Stimulated activated CD8-positive, alpha-beta memory T cell treated with anti-CD3 and anti-CD28 coated beads, Interleukin-4, amount 100 ng/mL, for 1 hour (primary cell): ENCODE measurements around the gene PRRX2.
"Not testable (repeated sequence)": the region's sequence is repeated elsewhere in the genome, so short reads cannot be mapped to it uniquely, and the experiment has no call there.

Experiments used
- DNase-seq, 2 donors: peaks; one replicate each; pipeline ENCODE4 v3.0.0-alpha.2; 2020; ENCODE audit warnings: low read depth in 2 of 2, low spot score in 1 of 2

PRRX2 gene

DNA sequence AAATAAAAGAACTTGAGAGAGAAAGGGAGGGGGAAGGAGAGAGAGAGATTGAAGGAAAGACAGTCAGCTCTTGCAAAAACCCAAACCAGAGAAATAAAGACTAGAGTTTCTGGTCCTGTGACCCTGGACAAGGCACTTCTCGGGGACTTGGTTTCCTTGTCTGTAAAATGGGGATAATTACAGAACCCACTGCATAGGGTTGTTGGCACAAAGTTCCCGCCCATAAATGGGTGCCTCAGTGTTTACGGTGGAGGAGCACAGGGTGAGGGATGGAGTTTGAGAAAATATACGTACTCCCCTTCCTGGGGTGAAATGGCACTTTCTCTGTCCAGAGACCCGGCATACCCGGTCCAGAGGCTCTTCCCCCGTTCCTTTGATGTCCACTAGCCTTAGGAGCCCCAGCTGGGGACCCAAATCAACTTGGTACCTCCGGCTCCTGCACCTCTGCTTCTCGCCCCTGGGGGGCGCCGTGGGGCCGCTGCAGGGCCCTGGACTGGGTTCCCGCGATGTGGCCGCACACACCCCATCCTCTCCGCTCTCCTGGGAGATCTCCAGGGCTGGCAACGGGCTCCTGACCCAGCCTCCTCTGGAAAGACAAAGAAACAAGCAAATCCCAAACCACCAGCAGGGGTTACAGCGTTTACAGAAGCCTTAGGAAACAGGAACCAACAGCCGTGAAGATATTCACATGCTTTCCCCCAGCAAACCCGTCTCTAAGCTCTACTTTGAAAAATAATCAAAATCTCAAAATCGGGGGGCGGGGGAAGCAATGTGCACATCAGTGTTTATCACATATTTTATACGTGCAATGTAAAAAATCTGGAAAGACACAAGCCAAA is 61.1 kb downstream of the PRRX2 start:
- peak; percentile 18 to 25 for DNase-seq

DNA sequence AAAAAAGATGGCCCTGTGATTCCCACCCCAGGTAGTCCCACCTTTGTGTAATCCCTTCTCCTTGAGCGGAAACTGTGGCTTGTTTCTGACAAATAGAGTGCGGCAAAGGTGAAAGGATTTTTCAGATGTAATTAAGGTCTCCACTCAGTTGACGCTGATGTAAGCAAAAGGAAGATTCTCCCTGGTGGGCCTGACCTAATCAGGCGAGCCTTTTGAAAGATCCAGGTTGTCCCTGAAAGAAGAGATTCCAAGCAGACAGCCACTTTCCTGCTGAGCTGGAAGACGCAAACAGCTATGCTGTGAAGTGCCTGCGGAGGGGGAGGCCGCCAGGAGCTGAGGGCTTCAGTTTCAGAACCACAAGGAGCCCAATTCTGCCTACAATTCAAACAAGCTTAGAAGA is 63.3 kb downstream of the PRRX2 start:
- no peak for DNase-seq

DNA sequence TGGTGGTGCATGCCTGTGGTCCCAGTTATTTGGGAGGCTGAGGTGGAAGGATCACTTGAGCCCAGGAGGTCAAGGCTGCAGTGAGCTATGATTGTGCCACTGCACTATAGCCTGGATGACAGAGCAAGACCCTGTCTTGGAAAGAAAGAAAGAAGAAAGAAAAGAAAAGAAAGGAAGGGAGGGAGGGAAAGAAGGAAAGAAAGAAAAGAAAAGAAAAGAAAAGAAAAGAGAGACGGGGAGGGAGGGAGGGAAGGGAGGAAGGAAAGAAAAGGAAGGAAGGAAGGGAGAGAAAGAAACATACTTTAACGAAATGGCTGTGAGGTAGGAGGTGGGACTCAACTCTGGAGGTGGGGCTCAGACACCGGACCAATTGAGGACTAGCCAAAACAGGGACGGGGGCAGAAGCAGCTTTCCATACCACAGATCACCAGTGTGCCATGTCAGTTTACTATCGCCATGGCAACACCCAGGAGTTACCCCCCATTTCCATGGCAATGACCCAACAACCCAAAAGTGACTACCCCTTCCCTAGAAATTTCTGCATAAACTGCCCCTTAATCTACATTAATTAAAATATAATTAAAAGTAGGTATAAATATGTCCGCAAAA is 66.1 kb downstream of the PRRX2 start:
- DNase-seq: no peak

DNA sequence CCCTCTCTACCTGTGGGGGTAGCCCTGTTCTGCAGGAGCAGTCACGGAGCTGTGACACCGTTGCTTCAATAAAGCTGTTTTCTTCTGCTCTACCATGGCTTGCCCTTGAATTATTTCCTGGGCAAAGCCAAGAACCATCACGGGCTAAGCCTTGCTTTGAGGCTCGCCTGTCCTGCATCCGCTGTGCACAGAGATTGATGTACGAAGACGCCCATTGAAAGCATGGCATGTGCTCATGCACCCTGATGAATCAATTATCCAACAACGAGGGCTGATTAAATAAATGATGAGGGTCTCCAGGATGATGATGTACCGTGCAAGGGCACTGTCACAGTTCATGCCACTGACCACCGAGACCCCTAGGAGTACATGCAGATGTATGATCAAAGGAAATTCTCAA is 66.7 kb downstream of the PRRX2 start:
- no peak for DNase-seq

DNA sequence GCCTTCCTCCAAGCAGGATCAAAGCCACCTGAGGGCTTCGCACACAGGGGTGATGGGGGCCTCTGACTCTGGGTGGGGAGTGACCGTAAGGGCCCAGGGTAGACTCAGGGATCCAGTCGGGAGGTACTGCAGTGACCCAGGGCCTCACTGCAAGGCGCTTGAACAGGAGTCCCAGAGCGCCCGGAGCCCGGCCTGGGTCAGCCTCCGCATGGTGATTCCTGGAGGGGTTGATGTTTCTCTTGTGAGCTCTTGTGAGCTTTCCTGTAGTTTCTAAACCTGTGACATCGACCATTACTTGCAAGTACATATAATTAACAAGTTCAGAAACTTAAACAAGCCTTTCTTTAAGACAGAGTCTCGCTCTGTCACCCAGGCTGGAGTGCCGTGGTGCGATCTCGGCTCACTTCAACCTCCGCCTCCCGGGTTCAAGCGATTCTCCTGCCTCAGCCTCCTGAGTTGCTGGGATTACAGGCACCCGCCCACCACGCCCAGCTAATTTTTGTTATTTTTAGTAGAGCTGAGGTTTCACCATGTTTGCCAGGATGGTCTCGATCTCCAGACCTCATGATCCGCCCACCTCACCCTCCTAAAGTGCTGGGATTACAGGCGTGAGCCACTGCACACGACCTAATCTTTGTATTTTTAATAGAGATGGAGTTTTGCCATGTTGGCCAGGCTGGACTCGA is 67.6 kb downstream of the PRRX2 start:
- no peak for DNase-seq

DNA sequence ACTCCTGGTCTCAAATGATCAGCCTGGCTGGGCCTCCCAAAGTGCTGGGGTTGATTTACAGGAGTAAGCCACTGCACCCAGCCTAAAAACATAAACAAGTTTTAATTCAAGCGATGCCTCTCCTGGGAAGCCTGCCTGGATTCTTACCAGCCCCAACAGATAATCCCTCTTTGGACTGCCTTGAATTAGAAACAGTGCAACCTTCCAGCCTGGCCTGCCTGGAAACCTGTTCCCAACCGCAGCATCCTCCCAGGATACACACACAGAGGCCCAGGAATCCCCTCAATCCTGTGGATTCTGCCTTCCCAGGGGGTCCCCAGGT is 68.1 kb downstream of the PRRX2 start:
- no peak for DNase-seq

DNA sequence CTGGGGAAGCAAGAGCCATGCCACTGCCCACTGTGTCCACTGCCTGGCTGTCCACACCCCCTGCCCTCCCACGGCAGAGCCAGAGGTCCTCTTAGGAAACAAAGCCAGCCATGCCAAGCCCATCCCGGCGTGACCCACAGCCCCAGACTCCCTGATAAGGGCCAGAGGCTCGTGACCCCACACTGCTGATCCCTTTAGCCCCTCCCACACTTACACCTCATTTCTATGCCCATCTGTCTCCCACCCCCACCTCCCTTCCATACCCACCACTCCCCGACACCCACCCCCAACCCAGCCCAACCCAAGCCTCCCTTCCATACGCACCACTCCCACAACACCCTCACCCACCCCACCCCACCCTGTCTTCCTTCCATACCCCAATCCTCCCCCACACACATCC is 70.1 kb downstream of the PRRX2 start:
- no peak for DNase-seq

DNA sequence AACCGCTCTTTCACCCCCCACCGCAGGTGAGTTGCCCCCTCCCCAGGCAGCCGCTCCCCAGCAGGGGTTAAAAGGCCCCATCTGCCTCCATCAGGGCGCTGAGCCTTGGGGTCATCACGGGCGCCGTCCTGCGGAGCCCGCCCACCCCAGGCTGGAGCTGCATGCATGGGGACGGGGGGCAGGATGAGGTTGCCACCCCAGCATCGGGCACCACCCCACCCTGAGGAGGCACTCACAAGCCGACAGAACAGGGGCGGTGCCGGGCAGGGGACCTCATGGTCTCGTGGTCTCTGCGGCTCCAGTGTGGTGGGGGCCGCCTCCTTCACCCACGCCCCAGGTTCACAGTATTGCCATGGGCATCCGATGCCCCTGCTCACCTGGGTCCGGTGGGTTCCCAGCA is 70.9 kb downstream of the PRRX2 start:
- no peak for DNase-seq

DNA sequence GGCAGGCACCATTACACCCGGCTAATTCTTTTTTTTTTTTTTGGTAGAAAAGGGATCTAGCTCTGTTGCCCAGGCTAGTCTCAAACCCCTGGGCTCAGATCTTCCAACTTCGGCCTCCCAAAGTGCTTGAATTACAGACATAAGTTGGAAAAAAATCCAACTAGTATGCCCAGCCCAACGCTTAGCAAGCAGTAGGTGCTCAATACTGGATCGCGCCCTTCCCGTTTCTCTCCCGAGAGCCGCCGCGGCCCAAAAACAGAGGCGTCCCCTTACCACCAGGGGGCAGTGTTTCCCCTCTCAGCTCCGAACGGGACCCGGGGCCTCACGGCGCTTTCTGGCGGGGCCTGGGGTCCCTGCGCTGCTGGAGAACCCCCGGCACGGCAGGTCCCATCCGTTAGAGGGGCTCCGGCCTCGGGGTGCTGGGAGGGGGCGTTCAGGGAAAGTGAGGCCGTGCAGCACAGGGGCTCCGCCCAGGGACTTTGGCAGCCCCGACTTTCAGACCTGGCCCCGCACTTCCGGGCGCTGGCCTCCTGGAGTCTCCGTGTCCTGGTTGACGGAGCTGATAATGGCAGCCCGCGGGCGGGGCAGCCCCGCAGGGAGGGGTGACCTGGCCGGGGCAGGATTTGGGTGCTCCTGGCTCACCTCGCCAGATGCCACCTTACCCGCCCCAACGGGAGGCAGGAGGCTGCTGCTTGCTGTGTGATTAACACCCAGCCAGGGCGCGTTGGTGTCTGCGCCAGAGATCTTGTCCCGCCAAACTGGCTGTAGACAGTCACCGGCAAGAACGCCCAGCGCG is 72.2 kb downstream of the PRRX2 start:
- DNase-seq: peak; percentile 75 to 80

DNA sequence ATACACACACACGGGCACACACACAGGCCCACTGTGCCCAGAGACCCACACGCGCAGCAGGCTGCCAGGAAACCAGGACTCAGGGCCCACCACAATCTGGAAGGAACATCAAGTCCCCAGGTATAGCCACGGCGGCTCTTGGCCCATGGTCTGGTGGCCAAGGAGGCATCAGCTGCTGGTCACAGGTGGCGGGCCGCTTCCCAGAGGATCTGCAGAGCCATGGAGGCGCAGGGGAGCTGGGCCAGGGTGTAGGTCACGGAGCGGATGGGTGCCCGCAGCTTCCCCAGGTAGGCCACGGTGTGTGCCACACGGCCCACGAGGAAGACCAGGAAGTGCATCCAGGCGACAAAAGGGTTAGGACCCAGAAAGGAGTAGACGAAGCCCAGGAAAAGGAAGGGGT is 74.0 kb downstream of the PRRX2 start:
- no peak for DNase-seq

DNA sequence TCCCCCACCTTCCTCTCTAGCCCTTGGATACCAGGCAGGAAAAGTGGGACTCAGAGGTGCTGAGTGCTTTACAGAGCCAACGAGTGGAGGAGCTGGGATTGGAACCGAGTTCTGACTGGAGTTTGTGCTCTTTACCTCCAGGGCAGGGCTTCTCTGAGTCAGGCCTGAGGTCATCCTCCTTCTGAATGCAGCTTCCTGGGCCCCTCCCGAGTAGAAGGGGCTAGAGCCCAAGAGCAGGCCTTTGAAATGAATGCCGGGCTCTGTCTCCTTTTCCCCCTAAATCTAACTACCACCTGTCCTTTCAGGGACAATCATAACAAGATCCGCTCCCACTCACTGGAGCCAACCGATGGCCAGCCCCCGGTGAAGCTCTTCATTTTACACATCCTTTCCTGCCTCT is 74.7 kb downstream of the PRRX2 start:
- DNase-seq: no peak

DNA sequence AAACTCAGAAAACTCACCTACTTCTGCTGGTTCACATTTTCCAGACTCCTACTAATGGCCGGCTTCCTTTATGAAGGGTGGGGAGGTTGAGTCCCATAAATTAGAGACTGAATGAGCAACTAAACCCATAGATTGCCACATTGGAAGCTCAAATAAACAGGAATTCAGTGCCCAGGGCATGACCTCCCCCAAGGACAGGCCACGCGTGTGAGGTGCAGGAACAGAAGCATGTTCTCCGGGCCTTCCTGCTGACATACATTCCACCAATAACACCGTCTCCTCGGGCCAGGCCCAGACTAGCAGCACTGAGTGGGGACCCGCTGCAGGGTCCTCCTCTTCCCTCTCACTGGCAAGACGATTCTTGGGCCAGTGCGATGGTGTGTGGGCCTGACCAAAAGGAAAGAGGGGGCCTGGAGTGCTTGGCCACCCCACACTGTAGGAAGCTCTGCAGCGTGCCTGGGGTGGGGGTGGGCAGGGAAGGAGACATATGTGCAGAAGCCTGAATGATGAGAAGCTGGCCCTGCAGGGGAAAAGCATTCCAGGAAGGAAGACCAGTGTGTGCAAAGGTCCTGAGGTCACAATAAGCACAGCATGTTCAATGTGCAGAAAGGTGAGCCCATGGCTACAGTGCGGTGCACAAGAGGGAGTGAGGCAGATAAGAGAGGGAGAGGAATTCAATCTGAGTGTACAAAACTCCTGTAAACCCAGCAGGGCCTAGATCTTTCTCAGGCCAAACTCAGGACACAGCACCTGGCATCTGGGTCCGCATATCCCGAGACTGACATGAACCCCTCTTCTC is 75.4 kb downstream of the PRRX2 start:
- no peak for DNase-seq

DNA sequence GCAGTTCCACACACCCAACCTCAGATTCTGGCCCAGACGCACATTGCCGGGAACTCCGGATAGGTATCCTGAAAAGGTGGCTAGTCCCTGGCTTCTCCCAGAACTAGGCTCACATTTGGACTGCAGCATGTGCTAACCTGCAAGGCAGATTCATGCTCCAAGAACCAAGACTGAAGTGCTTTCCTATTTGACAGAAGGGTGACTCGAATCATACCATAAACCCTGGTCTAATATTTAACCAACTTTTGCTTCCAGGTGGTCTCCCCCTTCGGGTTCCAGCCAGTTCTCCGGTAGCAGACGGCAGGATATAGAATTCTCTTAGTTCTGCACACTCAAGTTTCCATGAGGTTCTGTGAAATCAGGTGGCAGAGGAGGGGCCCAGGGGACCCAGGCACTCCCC is 79.8 kb downstream of the PRRX2 start:
- no peak for DNase-seq

DNA sequence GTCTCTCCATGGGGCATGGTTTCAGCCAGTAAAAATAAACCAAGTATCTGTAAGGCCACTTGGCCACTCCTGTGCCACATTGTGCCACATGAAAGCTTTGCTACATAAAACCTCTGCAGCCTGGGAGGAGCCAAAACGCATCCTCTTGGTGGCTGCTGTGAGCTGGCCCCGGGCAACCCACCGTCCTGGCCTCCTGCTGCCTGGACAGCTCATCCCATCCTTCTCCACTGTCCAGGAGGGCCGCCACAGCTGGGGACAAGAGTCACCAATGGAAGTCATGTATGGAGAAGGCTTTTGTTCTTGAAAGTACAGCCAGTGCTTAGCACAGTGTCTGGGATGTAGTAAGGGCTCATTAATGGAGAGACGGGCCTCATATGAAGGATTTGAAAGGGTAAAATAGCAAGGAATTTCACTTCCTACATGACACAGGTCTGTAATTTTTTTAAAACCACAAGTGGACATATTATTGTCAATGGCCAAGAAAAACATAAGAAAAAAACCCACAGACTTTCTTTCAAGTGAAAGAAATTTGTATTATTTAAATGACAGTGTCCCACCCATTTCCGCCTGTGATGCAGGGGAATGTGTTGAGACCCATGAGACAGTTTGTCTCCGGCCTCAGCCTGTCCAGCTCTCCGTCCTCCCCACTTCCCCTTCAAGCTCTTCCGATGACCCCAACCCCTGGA is 80.8 kb downstream of the PRRX2 start:
- DNase-seq: no peak

DNA sequence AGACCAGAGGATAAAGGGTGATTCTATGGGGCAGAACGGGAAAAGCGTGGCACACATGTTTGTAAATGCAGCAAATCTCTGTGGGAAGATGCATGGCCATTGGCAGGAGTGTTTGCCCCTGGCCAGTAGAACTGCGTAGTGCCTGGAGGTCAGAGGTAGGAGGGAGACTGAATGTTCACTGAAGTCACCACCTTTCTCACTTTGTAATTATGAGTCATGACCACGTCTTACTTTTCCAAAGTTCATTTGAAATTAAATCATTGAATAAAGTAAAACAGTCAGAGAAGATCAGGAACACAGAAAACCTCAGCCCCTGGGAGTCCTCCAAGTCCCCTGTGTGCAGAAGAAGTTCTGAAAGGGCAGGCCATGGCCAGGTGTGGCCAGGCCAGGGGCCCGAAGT is 82.8 kb downstream of the PRRX2 start:
- no peak for DNase-seq

DNA sequence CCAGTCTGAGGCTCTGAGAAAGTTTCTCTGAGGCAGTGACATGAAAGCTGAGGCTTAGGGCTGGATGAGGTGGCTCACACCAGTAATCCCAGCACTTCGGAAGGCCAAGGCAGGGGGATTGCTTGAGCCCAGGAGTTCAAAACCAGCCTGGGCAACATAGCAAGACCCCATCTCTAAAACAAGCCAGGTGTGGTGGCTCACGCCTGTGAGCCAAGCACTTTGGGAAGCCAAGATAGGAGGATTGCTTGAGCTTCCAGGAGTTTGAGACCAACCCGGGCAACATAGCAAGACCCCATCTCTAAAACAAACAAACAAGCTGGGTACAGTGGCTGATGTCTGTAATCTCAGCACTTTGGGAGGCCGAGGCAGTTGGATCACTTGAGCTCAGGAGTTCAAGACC is 83.6 kb downstream of the PRRX2 start:
- DNase-seq: not testable (repeated sequence)

DNA sequence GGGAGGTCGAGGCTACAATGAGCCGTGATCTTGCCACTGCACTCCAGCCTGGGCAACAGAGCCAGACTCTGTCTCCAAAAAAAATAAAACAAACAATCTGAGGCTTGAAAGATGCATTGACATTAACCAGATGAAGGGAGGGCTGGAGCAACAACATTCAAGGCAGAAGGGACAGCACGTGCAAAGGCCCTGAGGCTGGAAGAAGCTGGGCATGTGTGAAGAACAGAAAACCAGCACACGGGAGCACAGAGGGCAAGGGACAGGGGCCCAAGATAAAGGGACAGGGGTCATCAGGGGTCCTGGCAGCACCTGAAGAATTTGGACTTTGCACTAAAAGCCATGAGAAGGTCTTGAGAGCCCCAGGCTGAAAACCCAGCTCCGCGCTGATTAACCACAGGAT is 84.1 kb downstream of the PRRX2 start:
- DNase-seq: no peak

DNA sequence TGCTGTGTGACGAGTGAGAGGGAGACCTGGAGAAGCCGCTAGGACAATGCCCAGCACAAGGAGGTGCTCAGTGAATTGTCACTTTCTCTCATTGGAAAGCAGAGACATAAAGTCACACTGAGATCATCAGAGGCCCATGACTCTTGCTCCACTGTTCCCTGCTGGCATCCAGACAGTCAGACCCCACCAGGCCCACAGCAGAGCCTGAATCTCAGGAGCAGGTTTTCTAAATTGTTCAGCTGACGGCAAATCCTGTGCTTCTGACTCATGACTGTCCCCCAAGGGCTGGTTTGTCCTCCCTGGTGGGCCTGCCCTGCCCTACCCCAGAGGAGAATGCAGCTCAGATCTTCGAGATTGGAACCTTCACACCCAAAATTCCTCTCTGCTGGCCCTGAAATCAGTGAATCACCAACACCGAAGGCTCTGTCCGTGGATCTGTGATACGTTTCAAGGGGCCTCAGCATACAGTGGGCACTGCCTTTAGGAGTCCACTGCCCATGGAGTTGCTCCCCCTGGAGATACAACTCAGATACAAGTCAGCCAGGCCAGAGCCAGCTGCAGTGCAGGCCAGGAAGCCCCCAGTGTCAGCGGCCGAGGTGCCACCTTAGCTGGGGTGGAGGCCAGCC is 84.7 kb downstream of the PRRX2 start:
- DNase-seq: no peak

DNA sequence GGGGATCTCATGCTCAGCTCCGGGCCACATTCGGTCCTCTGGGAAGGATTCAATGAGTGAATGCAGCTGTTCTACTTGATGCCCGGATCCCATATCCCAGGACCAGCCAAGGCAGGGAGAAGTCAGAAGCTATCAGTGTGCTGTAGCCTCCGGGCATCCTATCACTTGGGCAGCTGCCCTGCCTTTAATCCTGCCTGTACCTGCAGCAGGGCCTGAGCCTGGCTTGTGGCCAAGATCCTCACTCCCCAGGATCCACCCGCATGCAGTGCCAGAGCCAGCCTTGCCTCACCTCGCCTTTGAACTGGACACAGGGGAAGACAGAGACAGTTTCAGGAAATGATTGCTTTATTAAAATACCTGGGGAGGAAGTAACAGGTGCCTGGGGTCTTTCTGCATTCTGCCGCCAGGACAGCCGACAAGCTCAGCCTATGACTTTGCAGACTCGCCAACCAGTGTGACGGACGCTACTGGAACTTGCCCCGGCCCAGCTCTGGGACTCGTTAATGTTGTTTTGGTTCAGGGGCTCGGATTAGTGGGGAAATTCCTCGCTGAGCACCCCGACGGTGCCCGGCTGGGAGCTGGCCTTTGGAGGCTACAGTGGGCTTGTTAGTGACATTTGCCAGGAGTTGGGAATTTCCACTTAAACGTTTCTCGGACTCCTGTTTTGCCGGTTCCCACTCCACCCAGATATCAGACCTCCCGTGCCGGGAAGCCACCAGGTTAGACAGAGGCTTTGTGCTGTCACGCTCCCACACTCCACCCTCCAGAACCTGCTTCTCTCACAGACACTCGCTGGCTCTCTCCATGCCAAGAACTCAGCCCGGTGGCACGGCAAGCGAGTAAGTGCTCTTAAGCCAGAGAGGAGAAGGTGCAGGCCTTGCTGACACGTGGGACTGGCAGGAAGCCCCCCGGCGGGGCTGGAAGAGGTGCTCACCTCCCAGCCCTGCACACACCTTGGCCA is 86.7 kb downstream of the PRRX2 start:
- no peak for DNase-seq
